Medulla oblongata (tissue), 1 donor: ENCODE data around the gene P4HA2.
"Not testable (repeated sequence)": the region's sequence is repeated elsewhere in the genome, so short reads cannot be mapped to it uniquely, and the experiment has no call there.

Source experiments
- DNase-seq: peaks from one replicate; pipeline ENCODE4 v3.0.0-alpha.2; 2015; ENCODE audit errors: extremely low spot score

The P4HA2 gene

GRCh38 chr5:132202711-132203463, 24.8 kb downstream of the P4HA2 start:
- no peak for DNase-seq

GRCh38 chr5:132199116-132199680, 28.5 kb downstream of the P4HA2 start:
- DNase-seq: no peak

- no peak for DNase-seq
Measured at GRCh38 chr5:132198571-132198970, 29.1 kb downstream of the P4HA2 start.

- DNase-seq: no peak
Measured at GRCh38 chr5:132195727-132196126, 31.9 kb downstream of the P4HA2 start.

- DNase-seq: no peak
Measured at GRCh38 chr5:132193165-132193694, 34.4 kb downstream of the P4HA2 start.

- DNase-seq: peak; percentile 74
Measured at GRCh38 chr5:132190161-132190817, 37.4 kb downstream of the P4HA2 start.

GRCh38 chr5:132184588-132184987, 43.1 kb downstream of the P4HA2 start:
- DNase-seq: no peak

GRCh38 chr5:132183723-132184122, 43.9 kb downstream of the P4HA2 start:
- no peak for DNase-seq

GRCh38 chr5:132182359-132183040, 45.2 kb downstream of the P4HA2 start:
- no peak for DNase-seq

GRCh38 chr5:132181011-132181629, 46.5 kb downstream of the P4HA2 start:
- DNase-seq: no peak

GRCh38 chr5:132180134-132180745, 47.4 kb downstream of the P4HA2 start:
- DNase-seq: peak; percentile 60

- no peak for DNase-seq
Measured at GRCh38 chr5:132179405-132179804, 48.2 kb downstream of the P4HA2 start.

GRCh38 chr5:132177691-132178149, 49.9 kb downstream of the P4HA2 start:
- DNase-seq: no peak

GRCh38 chr5:132176987-132177386, 50.7 kb downstream of the P4HA2 start:
- no peak for DNase-seq

- DNase-seq: no peak
Measured at GRCh38 chr5:132176521-132176945, 51.1 kb downstream of the P4HA2 start.

- no peak for DNase-seq
Measured at GRCh38 chr5:132162945-132163344, 64.7 kb downstream of the P4HA2 start.

- not testable (repeated sequence) for DNase-seq
Measured at GRCh38 chr5:132161574-132162326, 65.9 kb downstream of the P4HA2 start.

- DNase-seq: no peak
Measured at GRCh38 chr5:132156413-132156812, 71.2 kb downstream of the P4HA2 start.

- no peak for DNase-seq
Measured at GRCh38 chr5:132150565-132150964, 77.1 kb downstream of the P4HA2 start.

- DNase-seq: no peak
Measured at GRCh38 chr5:132147663-132148062, 80.0 kb downstream of the P4HA2 start.
